ENCODE results near the gene CPSF4. TPM values are rescaled to one million over a fixed set of nuclear protein-coding genes. Genes with fewer than 3 reads are reported as not detected.

CPSF4 gene
- total RNA-seq, 1 experiment from 2014 or later = 67.0 TPM

GRCh38 chr7:99457050-99457649 lies 18.4 kb downstream of the CPSF4 start:
- DNase-seq (ENCODE audit: low read depth, low spot score) (no peak), ATAC-seq (no peak)
- TF ChIP-seq SIN3A (IDR thresholded peaks at IDR 0.05; ENCODE audit: low read depth) (no peak), CBX3 (IDR thresholded peaks at IDR 0.05; ENCODE audit: low read depth) (no peak), EZH2phosphoT487 (IDR thresholded peaks at IDR 0.05; ENCODE audit: borderline replicate concordance) (no peak), POLR2AphosphoS5 (IDR thresholded peaks at IDR 0.05; ENCODE audit: low read depth, low read length) (no peak; the same call in 1 of the 2 replicates), ELF1 (IDR thresholded peaks at IDR 0.05; ENCODE audit: borderline replicate concordance, low read depth) (no peak), FOSL1 (IDR thresholded peaks at IDR 0.05; ENCODE audit: low read depth) (no peak), SP1 (IDR thresholded peaks at IDR 0.05; ENCODE audit: low read depth) (no peak), MAX (IDR thresholded peaks at IDR 0.05) (0 out of 2 replicates have a peak, but pooled peaks have one; percentile 18)
- POLR2A ChIA-PET = no interaction called here
- Histone ChIP-seq H3K9me2 (ENCODE audit: insufficient read depth) (no peaks in the 10 kb centered on the region), H3K4me2 (ENCODE audit: low read length) (no peak overlapping the region), H3K9ac (ENCODE audit: low read length) (no peak overlapping the region), H3K27me3 (ENCODE audit: insufficient read depth, low read length) (no peaks in the 10 kb centered on the region), H3K4me1 (ENCODE audit: control insufficient read depth in 1 of 2, insufficient read depth in 2 of 2, low read length in 2 of 2) (no peaks in the 10 kb centered on the region), H3K27ac (ENCODE audit: low read depth, low read length) (no peak overlapping the region), H3K36me3 (ENCODE audit: control insufficient read depth in 1 of 2, insufficient read depth in 2 of 2, low read length in 2 of 2) (peaks cover 29 to 69% of the 10 kb centered on the region in 2 experiments), H3K4me3 (replicated peaks in 1 of 2; ENCODE audit: low read depth in 1 of 2, low read length in 2 of 2) (no peak overlapping the region), H2AFZ (ENCODE audit: low read depth, low read length, poor library complexity, severe bottlenecking) (no peak overlapping the region), H3K79me2 (ENCODE audit: insufficient read depth, low read length) (peaks cover 61% of the 10 kb centered on the region), H4K20me1 (ENCODE audit: insufficient read depth) (peaks cover 11% of the 10 kb centered on the region; the same call in 1 of the 2 replicates), H3K9me3 (ENCODE audit: control insufficient read depth in 1 of 2, insufficient read depth in 1 of 2, low read depth in 1 of 2, low read length in 2 of 2) (no peaks in the 10 kb centered on the region)
- intact Hi-C loops (cut with micrococcal nuclease) = no loop called here
- CTCF ChIA-PET = no interaction called here
- RAD21 ChIA-PET (ENCODE audit: low non-redundant PET in 1 of 2, low total read pairs in 2 of 2, uncharacterized antibody in 2 of 2, unreplicated experiment in 2 of 2) = no interaction called here
- BruUV-seq (replicated peaks) = no TSS peak

- Histone ChIP-seq H4K20me1 (ENCODE audit: insufficient read depth) (peaks cover 11% of the 10 kb centered on the region; the same call in 1 of the 2 replicates), H3K4me1 (ENCODE audit: control insufficient read depth in 1 of 2, insufficient read depth in 2 of 2, low read length in 2 of 2) (no peaks in the 10 kb centered on the region), H3K79me2 (ENCODE audit: insufficient read depth, low read length) (peaks cover 69% of the 10 kb centered on the region), H3K9ac (ENCODE audit: low read length) (no peak overlapping the region), H3K9me3 (ENCODE audit: control insufficient read depth in 1 of 2, insufficient read depth in 1 of 2, low read depth in 1 of 2, low read length in 2 of 2) (no peaks in the 10 kb centered on the region), H3K36me3 (ENCODE audit: control insufficient read depth in 1 of 2, insufficient read depth in 2 of 2, low read length in 2 of 2) (peaks cover 29 to 70% of the 10 kb centered on the region in 2 experiments), H3K4me2 (ENCODE audit: low read length) (no peak overlapping the region), H3K27ac (ENCODE audit: low read depth, low read length) (no peak overlapping the region), H3K9me2 (ENCODE audit: insufficient read depth) (no peaks in the 10 kb centered on the region), H3K27me3 (ENCODE audit: insufficient read depth, low read length) (no peaks in the 10 kb centered on the region), H3K4me3 (replicated peaks in 1 of 2; ENCODE audit: low read depth in 1 of 2, low read length in 2 of 2) (no peak overlapping the region), H2AFZ (ENCODE audit: low read depth, low read length, poor library complexity, severe bottlenecking) (no peak overlapping the region)
- no peak for DNase-seq (ENCODE audit: low read depth, low spot score)
- intact Hi-C loops (cut with micrococcal nuclease) = no loop called here
- no peak for ATAC-seq
- ChIA-PET CTCF (interaction anchor here (1.0 kb wide), 1 partner anchor 14 kb away, joined by 5 read pairs; no protein-coding TSS in a partner anchor), RAD21 (ENCODE audit: low non-redundant PET in 1 of 2, low total read pairs in 2 of 2, uncharacterized antibody in 2 of 2, unreplicated experiment in 2 of 2) (no interaction called here), POLR2A (no interaction called here)
- BruUV-seq (replicated peaks) = no TSS peak
- TF ChIP-seq CEBPB (IDR thresholded peaks at IDR 0.05; ENCODE audit: low read depth) (no peak), ZFX (IDR thresholded peaks at IDR 0.05) (no peak), POLR2AphosphoS5 (IDR thresholded peaks at IDR 0.05; ENCODE audit: low read depth, low read length) (no peak), YY1 (IDR thresholded peaks at IDR 0.05; ENCODE audit: extremely low read depth, insufficient replicate concordance, low read depth, low read length) (no peak), CBX3 (IDR thresholded peaks at IDR 0.05; ENCODE audit: low read depth) (no peak), ELF1 (IDR thresholded peaks at IDR 0.05; ENCODE audit: borderline replicate concordance, low read depth) (no peak), RAD21 (IDR thresholded peaks at IDR 0.05; ENCODE audit: low read depth) (no peak), POLR2A (IDR thresholded peaks at IDR 0.05; ENCODE audit: borderline replicate concordance, extremely low read depth, insufficient read depth, insufficient read length) (no peak), SIN3A (IDR thresholded peaks at IDR 0.05; ENCODE audit: low read depth) (no peak), TCF7L2 (IDR thresholded peaks at IDR 0.05; ENCODE audit: borderline replicate concordance, extremely low read depth, insufficient read depth, insufficient read length) (no peak), CTCF (IDR thresholded peaks at IDR 0.05 in 2 of 3, conservative IDR thresholded peaks at IDR 0.05 in 1 of 3; ENCODE audit: borderline replicate concordance in 1 of 3, insufficient read depth in 1 of 3, low read depth in 2 of 3, low read length in 2 of 3) (no peak), SP1 (IDR thresholded peaks at IDR 0.05; ENCODE audit: low read depth) (no peak)
These were observed 19.1 kb downstream of the CPSF4 start for GRCh38 chr7:99457650-99458493.
